HUES64 (cell line): ENCODE data around the gene HBS1L.
A peak's percentile ranks its signal among the peaks of the same experiment; 100 is the strongest.

Source experiments
- H3K27ac ChIP-seq: 2 replicates; pipeline ENCODE4 v1.7.0; 2013; ENCODE audit warnings: low read depth, low read length, inconsistent platforms
- H3K27me3 ChIP-seq: 2 replicates; pipeline ENCODE4 v1.6.1; 2013; ENCODE audit warnings: mild to moderate bottlenecking, low read length; ENCODE audit not compliant: insufficient read depth
- H3K36me3 ChIP-seq: 2 replicates; pipeline ENCODE4 v1.6.1; 2013; ENCODE audit warnings: mild to moderate bottlenecking, low read length; ENCODE audit not compliant: insufficient read depth
- H3K4me1 ChIP-seq: 2 replicates; pipeline ENCODE4 v1.6.1; 2013; ENCODE audit warnings: mild to moderate bottlenecking, low read length, moderate library complexity; ENCODE audit not compliant: insufficient read depth
- H3K4me3 ChIP-seq: 2 replicates; pipeline ENCODE4 v1.5.1; 2013; ENCODE audit warnings: mild to moderate bottlenecking, low read length, moderate library complexity
- H3K9ac ChIP-seq: 2 replicates; pipeline ENCODE4 v1.6.1; 2013; ENCODE audit warnings: mild to moderate bottlenecking, low read depth, low read length
- H3K9me3 ChIP-seq: 2 replicates; pipeline ENCODE4 v1.6.1; 2013; ENCODE audit warnings: low read depth, low read length; ENCODE audit not compliant: insufficient read depth
- WGBS: fragments of 150-250, 120-280 bp; methylation state at CpG from one replicate; pipeline ENCODE4 v1.1.7; 2013; ENCODE audit warnings: missing lambda C conversion rate; 5-methylcytosine and 5-hydroxymethylcytosine counted together

HBS1L gene

GRCh38 chr6:135056632-135057031, 2.0 kb upstream of the HBS1L start:
- WGBS, result 95% methylated on average over 5 of the region's 5 CpGs

GRCh38 chr6:135054226-135054568, 425 bp downstream of the HBS1L start:
- H3K9me3 ChIP-seq, result no peaks in the 10 kb centered on the region
- peaks cover 12% of the 10 kb centered on the region for H3K36me3 ChIP-seq
- no peaks in the 10 kb centered on the region for H3K27me3 ChIP-seq
- WGBS, result under 1% methylated on average over 9 of the region's 9 CpGs
- peak overlapping the region; percentile 96 for H3K9ac ChIP-seq
- peak overlapping the region; percentile 91 for H3K4me3 ChIP-seq
- peak overlapping the region; percentile 90 for H3K27ac ChIP-seq
- H3K4me1 ChIP-seq, result peaks cover 10% of the 10 kb centered on the region

More at GRCh38 chr6:135056632-135057031, 2.0 kb upstream of the HBS1L start:
- Histone ChIP-seq H3K36me3 (no peaks in the 10 kb centered on the region), H3K4me1 (peaks cover 10% of the 10 kb centered on the region), H3K27me3 (no peaks in the 10 kb centered on the region), H3K9me3 (no peaks in the 10 kb centered on the region), H3K9ac (no peak overlapping the region), H3K27ac (no peak overlapping the region), H3K4me3 (no peak overlapping the region)

- 38% methylated on average over 1 of the region's 2 CpGs for WGBS
- no peak overlapping the region for H3K27ac ChIP-seq
- peaks cover 10% of the 10 kb centered on the region for H3K4me1 ChIP-seq
Observed at GRCh38 chr6:135053406-135053805, 1.2 kb downstream of the HBS1L start.

GRCh38 chr6:135052939-135053338, 1.7 kb downstream of the HBS1L start:
- WGBS, result 73% methylated on average over 3 of the region's 3 CpGs
- peaks cover 24% of the 10 kb centered on the region for H3K36me3 ChIP-seq
- no peak overlapping the region for H3K27ac ChIP-seq
- no peaks in the 10 kb centered on the region for H3K27me3 ChIP-seq
- H3K4me1 ChIP-seq, result peaks cover 10% of the 10 kb centered on the region
- H3K4me3 ChIP-seq, result peak overlapping the region; percentile 91
- no peaks in the 10 kb centered on the region for H3K9me3 ChIP-seq
- peak overlapping the region; percentile 38; the same call in 1 of the 2 replicates for H3K9ac ChIP-seq

More at GRCh38 chr6:135053406-135053805, 1.2 kb downstream of the HBS1L start:
- Histone ChIP-seq H3K9ac (peak overlapping the region; percentile 96), H3K27me3 (no peaks in the 10 kb centered on the region), H3K36me3 (peaks cover 19% of the 10 kb centered on the region), H3K9me3 (no peaks in the 10 kb centered on the region), H3K4me3 (peak overlapping the region; percentile 91)

- WGBS, result 96% methylated on average over 2 of the region's 2 CpGs
- Histone ChIP-seq H3K9ac (no peak overlapping the region), H3K27me3 (no peaks in the 10 kb centered on the region), H3K4me1 (peaks cover 10% of the 10 kb centered on the region), H3K27ac (no peak overlapping the region), H3K36me3 (peaks cover 40% of the 10 kb centered on the region), H3K4me3 (no peak overlapping the region), H3K9me3 (no peaks in the 10 kb centered on the region)
Observed at GRCh38 chr6:135048915-135049314, 5.7 kb downstream of the HBS1L start.

- Histone ChIP-seq H3K27me3 (no peaks in the 10 kb centered on the region), H3K4me1 (no peaks in the 10 kb centered on the region), H3K27ac (no peak overlapping the region), H3K9ac (no peak overlapping the region), H3K4me3 (no peak overlapping the region), H3K9me3 (no peaks in the 10 kb centered on the region), H3K36me3 (peaks cover 40% of the 10 kb centered on the region)
- WGBS, result 90% methylated on average over 4 of the region's 4 CpGs
Observed at GRCh38 chr6:135047336-135047735, 7.3 kb downstream of the HBS1L start.

GRCh38 chr6:135046912-135047311, 7.7 kb downstream of the HBS1L start:
- H3K9ac ChIP-seq, result no peak overlapping the region
- no peaks in the 10 kb centered on the region for H3K9me3 ChIP-seq
- no peaks in the 10 kb centered on the region for H3K27me3 ChIP-seq
- WGBS, result 92% methylated on average over 1 of the region's 2 CpGs
- peaks cover 42% of the 10 kb centered on the region for H3K36me3 ChIP-seq
- H3K4me1 ChIP-seq, result no peaks in the 10 kb centered on the region
- H3K4me3 ChIP-seq, result no peak overlapping the region
- H3K27ac ChIP-seq, result no peak overlapping the region

GRCh38 chr6:135044639-135045038, 10.0 kb downstream of the HBS1L start:
- no peak overlapping the region for H3K27ac ChIP-seq
- H3K9ac ChIP-seq, result no peak overlapping the region
- no peak overlapping the region for H3K4me3 ChIP-seq
- H3K9me3 ChIP-seq, result no peaks in the 10 kb centered on the region
- no peaks in the 10 kb centered on the region for H3K4me1 ChIP-seq
- H3K27me3 ChIP-seq, result no peaks in the 10 kb centered on the region
- WGBS, result no CpG with 5 or more reads among the region's 3 CpGs
- H3K36me3 ChIP-seq, result peaks cover 48% of the 10 kb centered on the region

GRCh38 chr6:135043846-135044245, 10.8 kb downstream of the HBS1L start:
- Histone ChIP-seq H3K4me3 (no peak overlapping the region), H3K27me3 (no peaks in the 10 kb centered on the region), H3K36me3 (peaks cover 49% of the 10 kb centered on the region), H3K4me1 (no peaks in the 10 kb centered on the region), H3K27ac (no peak overlapping the region), H3K9me3 (no peaks in the 10 kb centered on the region), H3K9ac (no peak overlapping the region)
- 92% methylated on average over 2 of the region's 2 CpGs for WGBS

- Histone ChIP-seq H3K4me3 (no peak overlapping the region), H3K27ac (no peak overlapping the region), H3K36me3 (peaks cover 49% of the 10 kb centered on the region), H3K27me3 (no peaks in the 10 kb centered on the region), H3K4me1 (no peaks in the 10 kb centered on the region), H3K9ac (no peak overlapping the region), H3K9me3 (no peaks in the 10 kb centered on the region)
- 100% methylated on average over 3 of the region's 3 CpGs for WGBS
Observed at GRCh38 chr6:135043364-135043763, 11.3 kb downstream of the HBS1L start.

GRCh38 chr6:135038335-135038734, 16.3 kb downstream of the HBS1L start:
- no peaks in the 10 kb centered on the region for H3K27me3 ChIP-seq
- H3K4me1 ChIP-seq, result no peaks in the 10 kb centered on the region
- no peak overlapping the region for H3K9ac ChIP-seq
- WGBS, result 98% methylated on average over 2 of the region's 2 CpGs
- no peaks in the 10 kb centered on the region for H3K9me3 ChIP-seq
- peaks cover 69% of the 10 kb centered on the region for H3K36me3 ChIP-seq
- no peak overlapping the region for H3K4me3 ChIP-seq
- H3K27ac ChIP-seq, result no peak overlapping the region

GRCh38 chr6:135037541-135037940, 17.1 kb downstream of the HBS1L start:
- H3K9me3 ChIP-seq, result no peaks in the 10 kb centered on the region
- H3K27ac ChIP-seq, result no peak overlapping the region
- peaks cover 69% of the 10 kb centered on the region for H3K36me3 ChIP-seq
- no peaks in the 10 kb centered on the region for H3K27me3 ChIP-seq
- no peaks in the 10 kb centered on the region for H3K4me1 ChIP-seq
- H3K4me3 ChIP-seq, result no peak overlapping the region
- H3K9ac ChIP-seq, result no peak overlapping the region
- WGBS, result 96% methylated on average over 4 of the region's 4 CpGs
